Osteoblast (primary cell): ENCODE results near the gene PLAGL1. TPM values are rescaled to one million over a fixed set of nuclear protein-coding genes. Genes with fewer than 3 reads are reported as not detected.

ENCODE experiments used
- DNase-seq: peaks from one replicate; pipeline ENCODE4 v3.0.0; 2011; ENCODE audit warnings: low spot score, mixed read lengths; ENCODE audit not compliant: insufficient read length; ENCODE audit errors: missing footprints
- H2AFZ ChIP-seq: 2 replicates; pipeline ENCODE4 v1.6.0; 2011; ENCODE audit warnings: mild to moderate bottlenecking, low read length
- H3K27ac ChIP-seq: 2 replicates; pipeline ENCODE4 v1.5.1; 2011; ENCODE audit warnings: mild to moderate bottlenecking, low read depth, low read length, moderate library complexity
- H3K27me3 ChIP-seq: 2 replicates; pipeline ENCODE4 v1.6.0; 2012; ENCODE audit warnings: mild to moderate bottlenecking, control low read depth, inconsistent platforms, low read length, moderate library complexity; ENCODE audit not compliant: insufficient read depth
- H3K36me3 ChIP-seq: 2 replicates; pipeline ENCODE4 v1.5.1; 2011; ENCODE audit warnings: mild to moderate bottlenecking, low read length, control low read depth, moderate library complexity; ENCODE audit not compliant: insufficient read depth
- H3K4me1 ChIP-seq: 2 replicates; pipeline ENCODE4 v1.5.1; 2011; ENCODE audit warnings: mild to moderate bottlenecking, low read length, control low read depth, moderate library complexity; ENCODE audit not compliant: insufficient read depth
- H3K4me2 ChIP-seq: 2 replicates; pipeline ENCODE4 v1.6.0; 2011; ENCODE audit warnings: mild to moderate bottlenecking, low read length; ENCODE audit not compliant: insufficient read depth
- H3K4me3 ChIP-seq: fragments of 200-600 bp; sonication (generic); 3 replicates; pipeline ENCODE4 v1.5.1; 2012; ENCODE audit warnings: mild to moderate bottlenecking, low read length, inconsistent platforms; ENCODE audit not compliant: insufficient read depth
- H3K79me2 ChIP-seq: 2 replicates; pipeline ENCODE4 v1.6.0; 2012; ENCODE audit warnings: mild to moderate bottlenecking, low read length, control low read depth, inconsistent platforms; ENCODE audit not compliant: insufficient read depth
- H3K9me3 ChIP-seq: 2 replicates; pipeline ENCODE4 v1.5.1; 2011; ENCODE audit warnings: low read depth, low read length, control low read depth
- H4K20me1 ChIP-seq: 2 replicates; pipeline ENCODE4 v1.6.0; 2012; ENCODE audit warnings: mild to moderate bottlenecking, low read length, control low read depth; ENCODE audit not compliant: insufficient read depth
- CTCF ChIP-seq: IDR thresholded peaks from 2 replicates; pipeline ENCODE4 v1.5.1; 2011; ENCODE audit warnings: mild to moderate bottlenecking, low read depth, low read length, moderate library complexity; ENCODE audit errors: extremely low read depth
- total RNA-seq: library from RNA; depleted of rRNA; stranded (reverse); fragments of >200 nt; gene quantifications from 2 replicates; pipeline ENCODE4 v1.2.3, GENCODE V29; 2012

Gene PLAGL1
- total RNA-seq, 1 donor = 16.6 TPM

DNA sequence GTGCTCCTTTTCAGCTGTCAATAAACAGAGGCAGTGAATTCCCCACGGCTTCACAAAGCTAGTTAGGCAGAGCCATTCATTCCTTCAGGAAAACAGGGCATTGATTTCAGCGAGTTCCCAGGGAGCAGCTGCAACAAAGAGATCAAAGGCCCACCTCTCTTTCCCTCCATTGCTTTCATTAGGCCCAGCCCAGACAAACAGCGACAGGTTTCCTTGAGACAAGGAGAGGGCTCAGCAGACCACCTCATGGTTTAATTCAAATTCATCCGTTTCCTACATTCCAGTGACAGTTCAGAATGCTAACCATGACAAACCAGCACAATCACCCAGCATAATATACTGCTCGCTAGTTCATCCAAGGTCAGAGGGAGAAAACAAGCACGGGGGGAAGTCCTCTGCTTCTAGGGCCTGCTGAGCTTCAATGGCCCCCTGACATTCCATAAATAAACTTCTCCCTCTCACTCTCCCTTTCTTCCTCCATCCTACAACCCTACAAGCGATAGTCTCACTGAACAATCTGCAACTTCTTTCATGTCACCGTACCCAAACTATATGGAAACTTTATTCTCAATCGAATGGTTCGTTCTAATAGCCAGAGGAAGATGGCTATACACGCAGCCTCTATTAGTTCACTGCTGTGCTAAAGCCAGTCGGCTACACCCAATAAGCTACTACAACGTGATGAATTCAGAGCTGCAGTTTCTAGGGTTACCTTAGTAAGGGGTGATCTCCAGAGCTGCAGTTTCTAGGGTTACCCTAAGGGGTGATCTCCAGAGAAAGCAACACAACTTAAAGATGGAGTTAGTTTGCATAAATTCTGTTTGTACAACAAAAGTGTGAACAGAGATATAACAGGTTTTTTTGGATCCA is 34.7 kb downstream of the PLAGL1 start:
- H3K4me1 ChIP-seq = peaks cover 3% of the 10 kb centered on the region
- TF ChIP-seq CTCF = no peak
- H3K9me3 ChIP-seq = no peaks in the 10 kb centered on the region
- no peak overlapping the region for H2AFZ ChIP-seq
- no peaks in the 10 kb centered on the region for H3K27me3 ChIP-seq
- no peaks in the 10 kb centered on the region for H4K20me1 ChIP-seq
- no peak overlapping the region for H3K4me2 ChIP-seq
- no peaks in the 10 kb centered on the region for H3K36me3 ChIP-seq
- H3K27ac ChIP-seq = no peak overlapping the region
- no peak for DNase-seq
- no peak overlapping the region for H3K4me3 ChIP-seq
- H3K79me2 ChIP-seq = peaks cover 3% of the 10 kb centered on the region

- Histone ChIP-seq H3K36me3 (no peaks in the 10 kb centered on the region), H3K9me3 (no peaks in the 10 kb centered on the region), H3K79me2 (peaks cover 3% of the 10 kb centered on the region), H3K27ac (no peak overlapping the region), H4K20me1 (no peaks in the 10 kb centered on the region), H3K4me2 (no peak overlapping the region), H3K4me3 (no peak overlapping the region), H2AFZ (no peak overlapping the region), H3K4me1 (peaks cover 13% of the 10 kb centered on the region), H3K27me3 (no peaks in the 10 kb centered on the region)
- DNase-seq = no peak
- no peak for TF ChIP-seq CTCF
These were observed 36.4 kb downstream of the PLAGL1 start for GRCh38 chr6:143971482-143972205.

- Histone ChIP-seq H3K27me3 (no peaks in the 10 kb centered on the region), H3K36me3 (no peaks in the 10 kb centered on the region), H3K4me3 (no peak overlapping the region), H2AFZ (no peak overlapping the region), H3K4me2 (no peak overlapping the region), H3K27ac (no peak overlapping the region), H4K20me1 (no peaks in the 10 kb centered on the region), H3K4me1 (peaks cover 23% of the 10 kb centered on the region), H3K9me3 (no peaks in the 10 kb centered on the region), H3K79me2 (peaks cover 3% of the 10 kb centered on the region)
- DNase-seq = no peak
- no peak for TF ChIP-seq CTCF
These were observed 37.4 kb downstream of the PLAGL1 start for GRCh38 chr6:143970456-143971218.
